A549 (cell line): ENCODE results near the gene SZT2.

ENCODE experiments used
- CHD2 ChIP-seq: fragments of 150-350 bp; IDR thresholded peaks from 2 replicates; pipeline ENCODE4 v1.6.1; 2014; ENCODE audit warnings: low read length; ENCODE audit not compliant: partially characterized antibody
- CTCF ChIP-seq: fragments of >200 bp; sonication (Bioruptor Twin); formaldehyde crosslinking; IDR thresholded peaks from 3 replicates; pipeline ENCODE4 v1.5.1; 2016
- MAFK ChIP-seq: fragments of 450-650 bp; IDR thresholded peaks from 2 replicates; pipeline ENCODE4 v1.6.1; 2014; ENCODE audit not compliant: partially characterized antibody
- NR3C1 ChIP-seq: fragments of >200 bp; sonication (Bioruptor Twin); formaldehyde crosslinking; IDR thresholded peaks from 3 replicates; pipeline ENCODE4 v1.6.1; 2017
- POLR2A ChIP-seq: IDR thresholded peaks from 2 replicates; pipeline ENCODE4 v1.6.1; 2012; ENCODE audit warnings: mild to moderate bottlenecking, low read length
- SREBF2 ChIP-seq: fragments of 450-650 bp; IDR thresholded peaks from 2 replicates; pipeline ENCODE4 v1.6.1; 2014; ENCODE audit warnings: mild to moderate bottlenecking, moderate library complexity

DNA sequence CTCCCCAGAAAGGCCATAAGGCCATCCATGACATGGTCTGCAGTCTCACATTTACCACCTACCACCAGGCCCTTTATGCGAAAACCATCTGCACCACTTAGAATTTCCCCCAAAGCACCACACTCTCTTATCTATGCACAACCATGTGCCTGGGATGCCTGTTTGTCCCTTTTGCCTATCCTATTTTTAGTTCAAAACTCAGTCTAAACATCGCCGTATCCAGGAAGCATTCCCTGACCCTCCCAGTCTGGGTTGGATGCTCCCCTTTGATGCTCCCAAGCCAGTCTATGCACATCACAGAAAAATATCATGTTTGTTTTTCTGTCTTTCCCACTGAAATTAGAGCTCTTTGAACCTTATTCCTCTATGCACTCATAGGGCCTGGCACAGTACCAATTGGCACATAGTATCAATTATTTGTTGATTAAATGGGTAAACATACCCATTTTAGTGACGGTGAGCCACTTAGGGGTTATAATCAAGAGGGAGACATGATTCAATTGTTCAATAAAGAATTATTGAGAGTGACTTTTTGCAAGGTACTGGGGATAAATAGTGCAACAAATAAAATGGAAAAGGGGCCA is 45.3 kb upstream of the SZT2 start:
- TF ChIP-seq POLR2A (no peak), CHD2 (no peak), SREBF2 (no peak), MAFK (no peak), NR3C1 (no peak), CTCF (no peak)
